Measurements from ENCODE around the gene PPM1H. TPM values are rescaled to one million over a fixed set of nuclear protein-coding genes. Genes with fewer than 3 reads are reported as not detected.
A peak's percentile ranks its signal among the peaks of the same experiment; 100 is the strongest.

PPM1H gene
- total and polyA plus RNA-seq, 10 of the 15 experiments (the other 5 are each of a cell fraction or from before 2014, with no cell fraction given): 0.11 to 0.83 (median 0.49) TPM

- ChIA-PET SMC1A (ENCODE audit: uncharacterized antibody, unreplicated experiment) (no interaction called here), CTCF (no interaction called here), POLR2A (no interaction called here), RAD21 (ENCODE audit: unreplicated experiment) (no interaction called here)
- DNase-seq (ENCODE audit: low read depth, low spot score) (no peak), ATAC-seq (peak; percentile 56), FAIRE-seq (no peak)
- no peak overlapping the region for H2AFZ ChIP-seq (ENCODE audit: control insufficient read depth, low read depth, low read length)
- peaks cover 2% of the 10 kb centered on the region; the same call in 1 of the 3 replicates for H3K9me3 ChIP-seq (replicated peaks; ENCODE audit: control insufficient read depth, insufficient read depth, low read length)
- intact Hi-C loops (cut with micrococcal nuclease; ENCODE audit: unreplicated experiment): loop anchor here (10.0 kb wide), 1 partner anchor 541 kb away; the partner anchor contains the start of gene USP15
- no peak overlapping the region for H3K27ac ChIP-seq (ENCODE audit: control insufficient read depth, insufficient read depth)
- H3K79me2 ChIP-seq (ENCODE audit: control insufficient read depth, insufficient read depth, low read length): no peaks in the 10 kb centered on the region
- no peak overlapping the region for H3K4me3 ChIP-seq
- TF ChIP-seq EGR1 (IDR thresholded peaks at IDR 0.05; ENCODE audit: borderline replicate concordance in 1 of 2, low read depth in 2 of 2, low read length in 2 of 2): no peak
- TF ChIP-seq, protein P1, sequence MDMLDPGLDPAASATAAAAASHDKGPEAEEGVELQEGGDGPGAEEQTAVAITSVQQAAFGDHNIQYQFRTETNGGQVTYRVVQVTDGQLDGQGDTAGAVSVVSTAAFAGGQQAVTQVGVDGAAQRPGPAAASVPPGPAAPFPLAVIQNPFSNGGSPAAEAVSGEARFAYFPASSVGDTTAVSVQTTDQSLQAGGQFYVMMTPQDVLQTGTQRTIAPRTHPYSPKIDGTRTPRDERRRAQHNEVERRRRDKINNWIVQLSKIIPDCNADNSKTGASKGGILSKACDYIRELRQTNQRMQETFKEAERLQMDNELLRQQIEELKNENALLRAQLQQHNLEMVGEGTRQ (IDR thresholded peaks at IDR 0.05; ENCODE audit: borderline replicate concordance, low read depth, low read length): no peak
- no peak for TF ChIP-seq SMAD5 (IDR thresholded peaks at IDR 0.05; ENCODE audit: low read depth)
- no peak for TF ChIP-seq BRCA1 (IDR thresholded peaks at IDR 0.05; ENCODE audit: low read depth, low read length)
- TF ChIP-seq IRF3 (IDR thresholded peaks at IDR 0.05): no peak
- no peak for TF ChIP-seq IRF4 (IDR thresholded peaks at IDR 0.05; ENCODE audit: low read depth, low read length)
- TF ChIP-seq CBFB (IDR thresholded peaks at IDR 0.05; ENCODE audit: low read depth): no peak
- peak; percentile 66 for TF ChIP-seq RUNX3 (IDR thresholded peaks at IDR 0.05; ENCODE audit: low read length)
- TF ChIP-seq SUPT20H (IDR thresholded peaks at IDR 0.05; ENCODE audit: borderline replicate concordance, control insufficient read depth, low read depth, low read length): no peak
- peak; percentile 52 for TF ChIP-seq JUNB (IDR thresholded peaks at IDR 0.05)
- no peak for TF ChIP-seq BHLHE40 (IDR thresholded peaks at IDR 0.05; ENCODE audit: borderline replicate concordance in 1 of 2, low read depth in 2 of 2, low read length in 1 of 2)
- no peak for TF ChIP-seq CEBPB (IDR thresholded peaks at IDR 0.05; ENCODE audit: borderline replicate concordance in 1 of 2, low read depth in 2 of 2, low read length in 2 of 2)
- no peak for TF ChIP-seq SPI1 (IDR thresholded peaks at IDR 0.05; ENCODE audit: borderline replicate concordance, insufficient read depth, low read depth, low read length)
- no peaks in the 10 kb centered on the region for H3K36me3 ChIP-seq (ENCODE audit: control insufficient read depth in 2 of 2, insufficient read depth in 2 of 2, low read length in 1 of 2)
- no peaks in the 10 kb centered on the region for H4K20me1 ChIP-seq (ENCODE audit: control insufficient read depth, insufficient read depth)
- in situ Hi-C loops (cut with MboI): no loop called here
- H3K9ac ChIP-seq (ENCODE audit: control insufficient read depth, insufficient read depth, low read length): no peak overlapping the region
- H3K4me2 ChIP-seq (ENCODE audit: control insufficient read depth, insufficient read depth): no peak overlapping the region
- H3K27me3 ChIP-seq (replicated peaks in 1 of 2; ENCODE audit: control insufficient read depth in 2 of 2, insufficient read depth in 2 of 2, low read length in 1 of 2): no peaks in the 10 kb centered on the region
- peaks cover 12% of the 10 kb centered on the region; the same call in 1 of the 2 replicates for H3K4me1 ChIP-seq (ENCODE audit: control insufficient read depth, insufficient read depth, low read length)
- WGBS (ENCODE audit: insufficient coverage, insufficient replicate concordance, low lambda C conversion rate, missing lambda C conversion rate): 2% methylated on average over 3 of the region's 3 CpGs
- BruUV-seq (replicated peaks): no TSS peak
Measured at GRCh38 chr12:62805517-62805916, 129.4 kb downstream of the PPM1H start.

Measured in GM12878 (cell line).